ENCODE data around the gene RPS4Y2.

RPS4Y2 gene

DNA sequence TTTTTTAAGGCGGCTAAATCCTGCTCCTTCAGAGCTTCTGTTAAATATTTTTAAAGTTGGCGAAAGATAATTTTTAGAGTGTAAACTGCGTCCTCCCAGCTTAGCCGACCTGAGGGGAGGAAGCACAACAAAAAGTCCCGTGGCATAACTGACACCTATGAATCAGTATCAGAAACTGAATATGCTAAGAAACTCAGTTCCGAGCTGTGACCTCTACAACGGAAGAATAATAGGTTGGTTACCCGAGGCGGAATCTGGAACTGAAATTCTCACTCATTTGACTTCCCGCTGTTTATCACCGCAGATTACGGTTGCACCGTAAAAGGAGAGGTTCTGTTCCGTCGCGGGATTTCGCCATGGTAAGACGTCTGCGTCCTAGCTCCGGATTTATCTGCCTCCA is at the start of gene RPS4Y2:
RPS4Y2 (plus strand) TSS at position 301 of the 400 bp plus-strand sequence; CDS start at position 357, 56 bp downstream.
- H3K9ac ChIP-seq (ENCODE audit: low read length) = no peak within 1 kb of the TSS
- no peaks in the 10 kb centered on the region for H3K36me3 ChIP-seq (ENCODE audit: insufficient read depth, low read length)
- H3F3A ChIP-seq (ENCODE audit: insufficient read depth, low read length) = no peaks in the 10 kb centered on the region
- H3K4me3 ChIP-seq (ENCODE audit: low read depth, low read length, poor library complexity, severe bottlenecking) = no peak within 1 kb of the TSS
- H2AFZ ChIP-seq (ENCODE audit: low read length) = no peak within 1 kb of the TSS
- no peaks in the 10 kb centered on the region for H3K9me3 ChIP-seq (ENCODE audit: low read length)
- no peaks in the 10 kb centered on the region for H3K79me2 ChIP-seq (ENCODE audit: insufficient read depth, low read length)
- no peak within 1 kb of the TSS for H3K27ac ChIP-seq (ENCODE audit: low read depth, low read length, poor library complexity, severe bottlenecking)
- TF ChIP-seq EZH2 (IDR thresholded peaks at IDR 0.05; ENCODE audit: borderline replicate concordance, low read length) = no peak
- no peak for TF ChIP-seq CTCF (IDR thresholded peaks at IDR 0.05; ENCODE audit: low read length)
- no peaks in the 10 kb centered on the region for H3K4me1 ChIP-seq (ENCODE audit: insufficient read depth, low read length, severe bottlenecking)
- H3K27me3 ChIP-seq (ENCODE audit: insufficient read depth, low read length) = no peaks in the 10 kb centered on the region
- no peaks in the 10 kb centered on the region for H4K20me1 ChIP-seq (ENCODE audit: insufficient read depth, low read length)
- no peak within 1 kb of the TSS for H3K4me2 ChIP-seq (ENCODE audit: low read length)
- no peaks in the 10 kb centered on the region for H3K9me2 ChIP-seq (ENCODE audit: low read depth, low read length)

- peaks cover 5% of the 10 kb centered on the region for H3K4me1 ChIP-seq (ENCODE audit: insufficient read depth, low read length, severe bottlenecking)
- no peaks in the 10 kb centered on the region for H3K36me3 ChIP-seq (ENCODE audit: insufficient read depth, low read length)
- no peaks in the 10 kb centered on the region for H4K20me1 ChIP-seq (ENCODE audit: insufficient read depth, low read length)
- H3K9me2 ChIP-seq (ENCODE audit: low read depth, low read length) = no peaks in the 10 kb centered on the region
- no peaks in the 10 kb centered on the region for H3K9me3 ChIP-seq (ENCODE audit: low read length)
- TF ChIP-seq EZH2 (IDR thresholded peaks at IDR 0.05; ENCODE audit: borderline replicate concordance, low read length) (no peak), CTCF (IDR thresholded peaks at IDR 0.05; ENCODE audit: low read length) (no peak)
- no peak overlapping the region for H3K27ac ChIP-seq (ENCODE audit: low read depth, low read length, poor library complexity, severe bottlenecking)
- H3K79me2 ChIP-seq (ENCODE audit: insufficient read depth, low read length) = no peaks in the 10 kb centered on the region
- H3K4me2 ChIP-seq (ENCODE audit: low read length) = no peak overlapping the region
- H2AFZ ChIP-seq (ENCODE audit: low read length) = no peak overlapping the region
- no peak overlapping the region for H3K4me3 ChIP-seq (ENCODE audit: low read depth, low read length, poor library complexity, severe bottlenecking)
- no peaks in the 10 kb centered on the region for H3K27me3 ChIP-seq (ENCODE audit: insufficient read depth, low read length)
- H3K9ac ChIP-seq (ENCODE audit: low read length) = no peak overlapping the region
- H3F3A ChIP-seq (ENCODE audit: insufficient read depth, low read length) = no peaks in the 10 kb centered on the region
Observed at GRCh38 chrY:20714391-20714790, 41.5 kb upstream of the RPS4Y2 start.

- H3F3A ChIP-seq (ENCODE audit: insufficient read depth, low read length) = no peaks in the 10 kb centered on the region
- no peaks in the 10 kb centered on the region for H3K9me3 ChIP-seq (ENCODE audit: low read length)
- H2AFZ ChIP-seq (ENCODE audit: low read length) = no peak overlapping the region
- TF ChIP-seq CTCF (IDR thresholded peaks at IDR 0.05; ENCODE audit: low read length) (no peak), EZH2 (IDR thresholded peaks at IDR 0.05; ENCODE audit: borderline replicate concordance, low read length) (no peak)
- H3K27me3 ChIP-seq (ENCODE audit: insufficient read depth, low read length) = no peaks in the 10 kb centered on the region
- H4K20me1 ChIP-seq (ENCODE audit: insufficient read depth, low read length) = no peaks in the 10 kb centered on the region
- H3K27ac ChIP-seq (ENCODE audit: low read depth, low read length, poor library complexity, severe bottlenecking) = peak overlapping the region; percentile 94
- no peaks in the 10 kb centered on the region for H3K9me2 ChIP-seq (ENCODE audit: low read depth, low read length)
- peaks cover 48% of the 10 kb centered on the region for H3K4me1 ChIP-seq (ENCODE audit: insufficient read depth, low read length, severe bottlenecking)
- peak overlapping the region; percentile 26 for H3K4me3 ChIP-seq (ENCODE audit: low read depth, low read length, poor library complexity, severe bottlenecking)
- H3K36me3 ChIP-seq (ENCODE audit: insufficient read depth, low read length) = no peaks in the 10 kb centered on the region
- no peaks in the 10 kb centered on the region for H3K79me2 ChIP-seq (ENCODE audit: insufficient read depth, low read length)
- H3K9ac ChIP-seq (ENCODE audit: low read length) = peak overlapping the region; percentile 63
- H3K4me2 ChIP-seq (ENCODE audit: low read length) = peak overlapping the region; percentile 53
Observed at GRCh38 chrY:20726184-20726907, 29.6 kb upstream of the RPS4Y2 start.
